Urinary bladder (tissue), 4 donors: ENCODE measurements around the gene NLRP5. TPM values are rescaled to one million over a fixed set of nuclear protein-coding genes. Genes with fewer than 3 reads are reported as not detected.
"Not testable (repeated sequence)": the region's sequence is repeated elsewhere in the genome, so short reads cannot be mapped to it uniquely, and the experiment has no call there.

Experiments
- DNase-seq: peaks from one replicate; pipeline ENCODE4 v3.0.0-alpha.2; 2015; ENCODE audit errors: extremely low spot score
- H3K27ac ChIP-seq: one replicate; pipeline ENCODE4 v1.5.1; 2013; ENCODE audit warnings: low read depth, mild to moderate bottlenecking, moderate library complexity
- H3K36me3 ChIP-seq: one replicate; pipeline ENCODE4 v1.6.1; 2013; ENCODE audit warnings: mild to moderate bottlenecking, moderate library complexity; ENCODE audit not compliant: insufficient read depth
- H3K4me1 ChIP-seq: one replicate; pipeline ENCODE4 v1.6.1; 2013; ENCODE audit warnings: mild to moderate bottlenecking, moderate library complexity; ENCODE audit not compliant: insufficient read depth
- H3K4me3 ChIP-seq: one replicate; pipeline ENCODE4 v1.5.1; 2013; ENCODE audit warnings: low read depth, low read length
- WGBS: extraction: QIAGEN DNeasy Blood & Tissue Kit; methylation state at CpG from one replicate; pipeline ENCODE4 v1.1.7; 2013; 5-methylcytosine and 5-hydroxymethylcytosine counted together
- polyA plus RNA-seq: library from polyadenylated mRNA; stranded (reverse); fragments of 200-250 nt; gene quantifications from one replicate; pipeline ENCODE4 v1.2.3, GENCODE V29; 2013
- total RNA-seq: library from RNA; depleted of rRNA; stranded (reverse); fragments of >200 nt; gene quantifications from one replicate; pipeline ENCODE4 v1.2.3, GENCODE V29; 2014
- donor health status: healthy with polysubstance abuse.
- donor health status: healthy.

Gene NLRP5
- total and polyA plus RNA-seq, 2 donors = not detected

GRCh38 chr19:56015756-56016155 lies 29.2 kb downstream of the NLRP5 start:
- Histone ChIP-seq H3K4me3 (no peak overlapping the region), H3K36me3 (no peaks in the 10 kb centered on the region), H3K4me1 (no peaks in the 10 kb centered on the region), H3K27ac (no peak overlapping the region)
- DNase-seq = no peak
- 31% methylated on average over 5 of the region's 5 CpGs for WGBS

DNA sequence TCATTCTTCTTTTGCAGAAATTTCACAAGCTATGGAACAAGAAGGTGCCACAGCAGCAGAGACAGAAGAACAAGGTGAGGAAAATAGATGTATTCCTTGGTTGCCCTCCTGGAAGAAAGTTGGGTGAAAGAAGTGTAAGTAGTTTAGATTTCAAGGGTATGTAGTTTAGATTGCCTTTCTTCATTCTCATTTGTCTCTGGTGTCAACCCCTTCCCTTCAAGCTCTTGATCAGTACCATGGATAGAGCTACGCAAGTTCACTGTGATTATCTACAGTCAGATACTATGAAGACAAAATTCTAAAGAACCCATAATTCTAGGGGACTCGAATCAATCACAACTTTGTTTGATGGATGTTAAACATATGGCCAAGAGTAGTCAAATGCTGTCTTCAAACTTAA lies 32.8 kb downstream of the NLRP5 start:
- H3K36me3 ChIP-seq, H3K4me1 ChIP-seq, DNase-seq, H3K27ac ChIP-seq, H3K4me3 ChIP-seq: not testable (repeated sequence)
- 59% methylated on average over 2 of the region's 2 CpGs for WGBS

GRCh38 chr19:56020355-56020975 lies 33.9 kb downstream of the NLRP5 start:
- H3K4me1 ChIP-seq, H3K36me3 ChIP-seq, DNase-seq, H3K4me3 ChIP-seq, H3K27ac ChIP-seq: not testable (repeated sequence)
- 75% methylated on average over 7 of the region's 7 CpGs for WGBS

DNA sequence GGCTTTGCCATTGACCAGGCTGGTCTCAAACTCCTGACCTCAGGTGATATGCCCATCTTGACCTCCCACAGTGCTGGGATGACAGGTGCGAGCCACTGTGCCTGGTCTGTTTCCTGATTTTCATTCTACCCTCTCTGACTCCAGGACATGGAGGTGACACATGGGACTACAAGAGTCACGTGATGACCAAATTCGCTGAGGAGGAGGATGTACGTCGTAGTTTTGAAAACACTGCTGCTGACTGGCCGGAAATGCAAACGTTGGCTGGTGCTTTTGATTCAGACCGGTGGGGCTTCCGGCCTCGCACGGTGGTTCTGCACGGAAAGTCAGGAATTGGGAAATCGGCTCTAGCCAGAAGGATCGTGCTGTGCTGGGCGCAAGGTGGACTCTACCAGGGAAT lies 40.2 kb downstream of the NLRP5 start:
- WGBS = 92% methylated on average over 15 of the region's 15 CpGs
- Histone ChIP-seq H3K4me1 (no peaks in the 10 kb centered on the region), H3K36me3 (no peaks in the 10 kb centered on the region), H3K4me3 (no peak overlapping the region), H3K27ac (no peak overlapping the region)
- no peak for DNase-seq

DNA sequence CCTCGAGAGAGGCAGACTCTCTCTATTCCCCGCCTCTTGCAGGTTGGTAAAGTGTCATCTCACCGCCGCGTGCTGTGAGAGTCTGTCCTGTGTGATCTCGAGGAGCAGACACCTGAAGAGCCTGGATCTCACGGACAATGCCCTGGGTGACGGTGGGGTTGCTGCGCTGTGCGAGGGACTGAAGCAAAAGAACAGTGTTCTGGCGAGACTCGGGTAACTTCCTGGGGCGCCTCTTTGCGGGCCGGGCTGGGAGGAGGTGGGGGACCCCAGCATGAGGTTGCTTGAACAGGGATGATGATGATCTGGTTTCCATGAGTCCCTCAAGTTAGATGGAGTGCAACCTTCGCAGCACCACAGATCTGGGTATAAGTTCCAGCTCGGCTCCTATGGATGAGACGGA lies 67.0 kb downstream of the NLRP5 start:
- no peak overlapping the region for H3K4me3 ChIP-seq
- DNase-seq = no peak
- no peak overlapping the region for H3K27ac ChIP-seq
- 87% methylated on average over 18 of the region's 18 CpGs for WGBS
- no peaks in the 10 kb centered on the region for H3K36me3 ChIP-seq
- no peaks in the 10 kb centered on the region for H3K4me1 ChIP-seq

GRCh38 chr19:56066152-56067023 lies 79.8 kb downstream of the NLRP5 start:
- H3K4me1 ChIP-seq = no peaks in the 10 kb centered on the region
- 5% methylated on average over 39 of the region's 39 CpGs for WGBS
- no peak for DNase-seq
- no peaks in the 10 kb centered on the region for H3K36me3 ChIP-seq
- no peak overlapping the region for H3K27ac ChIP-seq
- no peak overlapping the region for H3K4me3 ChIP-seq

- WGBS = 50% methylated on average over 3 of the region's 3 CpGs
These were observed 83.1 kb downstream of the NLRP5 start for GRCh38 chr19:56069642-56070041.

GRCh38 chr19:56071151-56071550 lies 84.6 kb downstream of the NLRP5 start:
- Histone ChIP-seq H3K4me3 (no peak overlapping the region), H3K27ac (no peak overlapping the region), H3K36me3 (no peaks in the 10 kb centered on the region), H3K4me1 (no peaks in the 10 kb centered on the region)
- no peak for DNase-seq
- 57% methylated on average over 4 of the region's 4 CpGs for WGBS

More at GRCh38 chr19:56069642-56070041, 83.1 kb downstream of the NLRP5 start:
- no peak overlapping the region for H3K4me3 ChIP-seq
- H3K27ac ChIP-seq = no peak overlapping the region
- no peaks in the 10 kb centered on the region for H3K4me1 ChIP-seq
- no peaks in the 10 kb centered on the region for H3K36me3 ChIP-seq
- no peak for DNase-seq

DNA sequence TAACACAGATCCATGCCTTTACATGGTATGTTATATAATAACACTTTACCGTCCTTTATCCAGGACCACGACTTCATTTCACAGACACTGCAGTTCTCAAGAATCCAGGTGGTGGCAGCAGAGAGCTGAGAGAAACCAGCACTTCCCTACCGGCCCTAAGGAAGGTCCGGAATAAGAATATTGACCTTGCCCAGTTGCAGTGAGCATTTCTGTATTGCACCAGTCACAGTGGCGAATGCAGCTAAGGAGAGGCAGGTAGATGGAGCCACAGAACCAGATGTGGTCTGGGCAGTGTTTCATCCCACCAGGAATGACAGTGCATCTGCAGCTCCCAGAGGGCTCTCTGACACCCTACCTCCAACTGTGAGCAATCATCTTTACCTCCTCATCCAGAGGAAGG lies 89.9 kb downstream of the NLRP5 start:
- Histone ChIP-seq H3K4me3 (no peak overlapping the region), H3K4me1 (no peaks in the 10 kb centered on the region), H3K36me3 (no peaks in the 10 kb centered on the region), H3K27ac (no peak overlapping the region)
- 8% methylated on average over 5 of the region's 5 CpGs for WGBS
- DNase-seq = no peak

DNA sequence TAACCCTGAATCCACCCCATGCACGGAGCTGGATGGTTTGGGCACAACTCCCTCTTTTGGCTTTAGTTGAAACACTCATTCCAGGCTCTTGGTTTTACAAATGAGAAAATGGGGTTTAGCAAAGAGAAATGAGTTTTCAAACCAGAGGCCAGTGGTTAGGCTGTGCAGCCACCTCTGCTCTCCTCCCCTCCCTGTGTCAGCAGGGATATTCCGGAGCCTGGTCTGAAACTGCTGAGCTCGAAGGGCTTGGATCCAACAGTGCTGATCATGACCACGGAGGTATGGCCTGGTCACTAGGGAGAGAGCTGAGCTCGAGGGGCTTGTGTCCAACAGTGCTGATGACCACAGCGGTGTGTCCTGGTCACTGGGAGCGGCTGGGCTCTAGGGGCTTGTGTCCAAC lies 93.0 kb downstream of the NLRP5 start:
- Histone ChIP-seq H3K4me3 (no peak overlapping the region), H3K4me1 (no peaks in the 10 kb centered on the region), H3K36me3 (no peaks in the 10 kb centered on the region), H3K27ac (no peak overlapping the region)
- DNase-seq = no peak
- 47% methylated on average over 7 of the region's 7 CpGs for WGBS

- 4% methylated on average over 36 of the region's 36 CpGs for WGBS
- Histone ChIP-seq H3K4me1 (no peaks in the 10 kb centered on the region), H3K27ac (no peak overlapping the region), H3K36me3 (no peaks in the 10 kb centered on the region), H3K4me3 (no peak overlapping the region)
- no peak for DNase-seq
These were observed 94.3 kb downstream of the NLRP5 start for GRCh38 chr19:56080669-56081401.

GRCh38 chr19:56083668-56084067 lies 97.1 kb downstream of the NLRP5 start:
- Histone ChIP-seq H3K4me1 (no peaks in the 10 kb centered on the region), H3K27ac (no peak overlapping the region), H3K36me3 (peaks cover 2% of the 10 kb centered on the region), H3K4me3 (no peak overlapping the region)
- WGBS = 53% methylated on average over 9 of the region's 9 CpGs
- DNase-seq = no peak

DNA sequence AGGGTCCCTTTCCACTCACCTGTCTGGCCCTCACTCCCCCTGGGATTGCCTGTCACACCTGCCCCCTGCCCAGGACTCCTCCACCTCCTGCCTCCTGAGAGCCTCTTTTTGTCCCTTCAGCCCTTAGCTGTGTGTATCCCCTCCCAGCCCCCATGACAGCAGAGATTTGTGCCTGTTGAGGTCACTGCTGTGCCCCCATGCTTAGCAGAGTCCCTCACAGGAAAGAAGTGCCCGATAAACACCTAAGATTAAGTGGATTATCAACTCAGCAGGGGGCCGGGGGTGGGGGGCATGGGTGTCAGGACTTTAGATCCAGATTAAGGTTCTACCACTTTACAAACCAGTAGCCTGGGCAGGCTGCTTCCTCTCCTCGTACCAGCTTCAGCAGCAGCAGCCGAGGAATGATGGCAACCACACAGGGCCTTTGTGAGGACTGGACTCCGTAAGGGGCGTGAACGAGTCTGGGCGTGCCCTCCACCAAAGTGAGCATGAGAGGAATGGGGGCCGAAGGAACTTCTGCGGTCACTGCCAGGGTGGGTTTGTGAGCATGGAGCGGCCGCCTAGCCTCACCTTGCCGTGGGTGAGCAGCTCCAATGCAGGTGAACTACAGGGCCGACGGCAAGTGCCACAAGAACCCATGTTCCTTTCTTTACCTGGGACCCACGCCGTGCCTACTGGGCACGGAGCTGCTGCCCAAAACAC lies 98.4 kb downstream of the NLRP5 start:
- DNase-seq = no peak
- H3K4me3 ChIP-seq = no peak overlapping the region
- H3K27ac ChIP-seq = no peak overlapping the region
- H3K36me3 ChIP-seq = peaks cover 2% of the 10 kb centered on the region
- WGBS = 74% methylated on average over 18 of the region's 18 CpGs
- H3K4me1 ChIP-seq = no peaks in the 10 kb centered on the region
